HepG2 (cell line): ENCODE data around the gene SPATA33. TPM values are rescaled to one million over a fixed set of nuclear protein-coding genes. Genes with fewer than 3 reads are reported as not detected.
"Not testable (repeated sequence)": the region's sequence is repeated elsewhere in the genome, so short reads cannot be mapped to it uniquely, and the experiment has no call there.

Experiments used
- ATAC-seq: fragments of 200-7000 bp; cut with Tn5 transposase; 3 replicates; pipeline ENCODE4 v1.9.1; 2020; ENCODE audit warnings: mild to moderate bottlenecking, moderate library complexity
- BruUV-seq: library from RNA; stranded (reverse); fragments of 400-500 nt; replicated peaks from 2 replicates; lab custom pipeline; 2021; lab: Mats Ljungman, UMichigan
- CTCF ChIA-PET: fragments of 300-600 bp; formaldehyde crosslinking; extraction: SDS; loops from one replicate; lab custom pipeline; 2021; ENCODE audit warnings: low total read pairs, inconsistent platforms, low intra/inter-chr PET ratio; lab: Yijun Ruan, JAX
- POLR2A ChIA-PET: fragments of 350-600 bp; sonication (Branson Sonifier 250); formaldehyde crosslinking; loops from one replicate; lab custom pipeline; 2020; ENCODE audit warnings: antibody characterized with exemption, inconsistent platforms; lab: Yijun Ruan, JAX
- DNase-seq: peaks from one replicate; pipeline ENCODE4 v3.0.0-alpha.2; 2015; ENCODE audit warnings: low spot score
- FAIRE-seq: peaks from 3 replicates; lab custom pipeline; 2011; peaks lifted over from hg19 to GRCh38; lab: Jason Lieb, UNC
- H2AFZ ChIP-seq: one replicate; pipeline ENCODE4 v1.6.1; 2011; ENCODE audit warnings: low read length, inconsistent platforms
- H3K27ac ChIP-seq: fragments of 300-600 bp; 3 replicates; pipeline ENCODE4 v1.8.0; 2011; ENCODE audit warnings: mixed run types, mild to moderate bottlenecking, mixed read lengths, low read length, inconsistent platforms; ENCODE audit not compliant: insufficient read depth; ENCODE audit errors: extremely low read length
- H3K27me3 ChIP-seq, 2 experiments: fragments of 200-600 bp in 1 of 2; 2 replicates in 1 of 2; 3 replicates in 1 of 2; pipeline versions ENCODE4 v1.6.0 to v1.8.0; 2011; ENCODE audit warnings: low read length in 2 of 2, mild to moderate bottlenecking in 2 of 2, moderate library complexity in 2 of 2, inconsistent platforms in 1 of 2; ENCODE audit not compliant: insufficient read depth in 2 of 2, control insufficient read depth in 1 of 2
- H3K36me3 ChIP-seq, 2 experiments: fragments of 200-600 bp in 1 of 2; replicated peaks in 1 of 2; 2 replicates in 1 of 2; 3 replicates in 1 of 2; pipeline versions ENCODE4 v1.5.1 to v1.8.0; 2011; ENCODE audit warnings: low read length in 2 of 2, inconsistent platforms in 1 of 2; ENCODE audit not compliant: insufficient read depth in 2 of 2, control insufficient read depth in 1 of 2
- H3K4me1 ChIP-seq: 2 replicates; pipeline ENCODE4 v1.5.1; 2012; ENCODE audit warnings: low read length, inconsistent platforms; ENCODE audit not compliant: insufficient read depth
- H3K4me2 ChIP-seq: 2 replicates; pipeline ENCODE4 v1.6.0; 2011; ENCODE audit warnings: low read depth, low read length, inconsistent platforms
- H3K4me3 ChIP-seq, 3 experiments: fragments of 200-600 bp in 1 of 3; sonication (generic), shearing (Covaris generic) in 1 of 3; replicated peaks in 1 of 3; 2 replicates each; pipeline ENCODE4 v1.5.1; 2011 to 2016; ENCODE audit warnings: low read length in 3 of 3, inconsistent platforms in 2 of 3, low read depth in 2 of 3, mild to moderate bottlenecking in 2 of 3, control low read depth in 1 of 3, mixed read lengths in 1 of 3; ENCODE audit not compliant: insufficient read depth in 1 of 3
- H3K79me2 ChIP-seq: one replicate; pipeline ENCODE4 v1.6.1; 2011; ENCODE audit warnings: low read length, inconsistent platforms; ENCODE audit not compliant: insufficient read depth
- H3K9ac ChIP-seq: 2 replicates; pipeline ENCODE4 v1.6.0; 2011; ENCODE audit warnings: mild to moderate bottlenecking, low read depth, low read length, inconsistent platforms; ENCODE audit not compliant: insufficient read depth
- H3K9me3 ChIP-seq: 2 replicates; pipeline ENCODE4 v1.5.1; 2012; ENCODE audit warnings: mild to moderate bottlenecking, low read length
- H4K20me1 ChIP-seq: 2 replicates; pipeline ENCODE4 v1.6.0; 2011; ENCODE audit warnings: inconsistent platforms, mild to moderate bottlenecking, low read length, moderate library complexity; ENCODE audit not compliant: insufficient read depth
- AGO2 ChIP-seq: fragments of 200-400 bp; formaldehyde crosslinking; optimal IDR thresholded peaks from 2 replicates; pipeline ENCODE3; 2017; ENCODE audit warnings: mild to moderate bottlenecking, low read depth, low read length, moderate library complexity
- FOSL1 ChIP-seq: sonication (generic); formaldehyde crosslinking; IDR thresholded peaks from 2 replicates; pipeline ENCODE4 v1.9.0; 2021; ENCODE audit warnings: missing genetic modification reagents, borderline replicate concordance
- RBFOX2 ChIP-seq: fragments of 200-400 bp; formaldehyde crosslinking; IDR thresholded peaks from 2 replicates; pipeline ENCODE4 v1.6.1; 2017; ENCODE audit warnings: low read depth, mild to moderate bottlenecking, low read length
- ZNF687 ChIP-seq: sonication (generic); formaldehyde crosslinking; IDR thresholded peaks from 2 replicates; pipeline ENCODE4 v1.5.1; 2020; ENCODE audit warnings: mild to moderate bottlenecking, missing genetic modification reagents, moderate library complexity
- ZNF768 ChIP-seq: sonication (generic); formaldehyde crosslinking; IDR thresholded peaks from 2 replicates; pipeline ENCODE4 v1.4.0; 2020; ENCODE audit warnings: missing genetic modification reagents
- WGBS: methylation state at CpG from one replicate; pipeline ENCODE4 v1.1.6; 2017; ENCODE audit warnings: low lambda C conversion rate; 5-methylcytosine and 5-hydroxymethylcytosine counted together
- in situ Hi-C: cut with HindIII; loops from 2 replicates; pipeline ENCODE4 v1.10.0; 2017; ENCODE audit warnings: low pct_unique_long_range_greater_than_20kb; ENCODE audit not compliant: extremely low pct_ligation_motif_present
- intact Hi-C: fragments of 100-400 bp; cut with micrococcal nuclease; formaldehyde crosslinking; loops from one replicate; pipeline ENCODE4 v1.10.0; 2022; ENCODE audit not compliant: unreplicated experiment
- polyA plus RNA-seq, 8 experiments: library from polyadenylated mRNA; depleted of rRNA in 3 of 8; stranded (reverse) in 7 of 8; unstranded in 1 of 8; fragments of >200 nt; fragmentation: Illumina TruSeq in 4 of 8; extraction: Trizol in 4 of 8; gene quantifications; 2 replicates each; pipeline versions ENCODE4 v1.2.1 to v1.2.3, GENCODE V29; 2011 to 2016; ENCODE audit warnings: low read depth in 4 of 8, missing spikeins in 1 of 8, mixed read lengths in 1 of 8; ENCODE audit not compliant: insufficient read depth in 1 of 8
- total RNA-seq, 5 experiments: library from RNA; depleted of rRNA; stranded (reverse); fragments of >200 nt; fragmentation: Illumina TruSeq; extraction: Trizol; gene quantifications; 2 replicates each; pipeline ENCODE4 v1.2.3, GENCODE V29; 2016; ENCODE audit warnings: low read depth in 1 of 5
- TF ChIP-seq, protein P1 (sequence below): sonication (generic); formaldehyde crosslinking; IDR thresholded peaks from 2 replicates; pipeline ENCODE4 v1.8.1; 2023; ENCODE audit warnings: mild to moderate bottlenecking, missing genetic modification reagents

Gene SPATA33
- total and polyA plus RNA-seq, 2 of the 13 experiments (the other 11 are each of a cell fraction or from before 2014, with no cell fraction given), result 5.7 to 11.0 TPM

DNA sequence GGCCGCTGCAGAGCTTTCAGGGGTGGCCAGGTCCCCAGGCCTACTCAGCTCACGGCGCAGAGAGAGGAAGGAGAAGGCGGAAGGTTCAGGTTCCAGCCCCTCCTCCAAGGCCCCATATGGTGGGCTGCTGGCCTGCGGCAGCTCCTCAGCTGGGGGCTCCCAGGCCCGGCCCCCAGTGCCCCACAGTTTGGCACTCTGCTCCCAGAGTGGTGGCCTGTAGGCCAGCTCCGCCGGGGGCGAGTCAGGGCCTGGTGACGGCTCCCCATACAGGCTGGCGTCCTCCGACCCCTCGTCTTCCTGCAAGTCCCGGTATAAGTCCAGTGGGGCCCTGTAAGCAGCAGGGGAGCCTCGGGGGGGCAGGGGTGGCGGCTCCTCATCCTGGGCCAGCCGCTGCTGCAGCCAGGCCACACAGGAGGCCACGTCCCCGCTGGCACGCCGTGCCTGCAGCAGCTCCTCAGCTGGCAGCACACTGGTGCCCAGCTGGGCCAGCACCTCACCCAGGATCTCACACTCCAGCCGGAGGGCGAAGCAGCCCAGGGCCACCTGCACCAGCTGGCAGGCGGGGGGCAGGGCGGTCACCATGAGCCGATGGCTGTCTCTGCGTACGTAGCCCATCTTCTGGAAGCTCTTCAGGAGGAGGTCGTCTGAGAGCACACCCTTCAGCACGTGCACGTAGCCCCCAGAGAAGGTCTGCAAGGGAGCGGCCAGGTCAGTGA lies 40.1 kb downstream of the SPATA33 start:
- FAIRE-seq (no peak), DNase-seq (no peak), ATAC-seq (no peak)
- H4K20me1 ChIP-seq, result no peaks in the 10 kb centered on the region
- H3K4me3 ChIP-seq, result no peak overlapping the region
- POLR2A ChIA-PET, result no interaction called here
- CTCF ChIA-PET, result no interaction called here
- 99% methylated on average over 13 of the region's 32 CpGs for WGBS
- H3K4me1 ChIP-seq, result peaks cover 62% of the 10 kb centered on the region
- intact Hi-C loops, result no loop called here
- no peaks in the 10 kb centered on the region for H3K9me3 ChIP-seq
- no TSS peak for BruUV-seq
- no peak overlapping the region for H2AFZ ChIP-seq
- peaks cover 5 to 14% of the 10 kb centered on the region in 2 experiments; a peak in 2 of 5 replicates for H3K36me3 ChIP-seq
- in situ Hi-C loops, result no loop called here
- H3K9ac ChIP-seq, result no peak overlapping the region
- H3K27ac ChIP-seq, result no peak overlapping the region
- no peak overlapping the region for H3K4me2 ChIP-seq
- peaks cover 2% of the 10 kb centered on the region for H3K79me2 ChIP-seq
- TF ChIP-seq ZNF687 (CRISPR knock-in tag) (0 out of 2 replicates have a peak, but pooled peaks have one; percentile 13), ZNF768 (CRISPR knock-in tag) (peak; percentile 32; the same call in 1 of the 2 replicates), RBFOX2 (peak; percentile 43; the same call in 1 of the 2 replicates), AGO2 (peak; percentile 21), FOSL1 (CRISPR knock-in tag) (no peak)
- TF ChIP-seq, protein P1, sequence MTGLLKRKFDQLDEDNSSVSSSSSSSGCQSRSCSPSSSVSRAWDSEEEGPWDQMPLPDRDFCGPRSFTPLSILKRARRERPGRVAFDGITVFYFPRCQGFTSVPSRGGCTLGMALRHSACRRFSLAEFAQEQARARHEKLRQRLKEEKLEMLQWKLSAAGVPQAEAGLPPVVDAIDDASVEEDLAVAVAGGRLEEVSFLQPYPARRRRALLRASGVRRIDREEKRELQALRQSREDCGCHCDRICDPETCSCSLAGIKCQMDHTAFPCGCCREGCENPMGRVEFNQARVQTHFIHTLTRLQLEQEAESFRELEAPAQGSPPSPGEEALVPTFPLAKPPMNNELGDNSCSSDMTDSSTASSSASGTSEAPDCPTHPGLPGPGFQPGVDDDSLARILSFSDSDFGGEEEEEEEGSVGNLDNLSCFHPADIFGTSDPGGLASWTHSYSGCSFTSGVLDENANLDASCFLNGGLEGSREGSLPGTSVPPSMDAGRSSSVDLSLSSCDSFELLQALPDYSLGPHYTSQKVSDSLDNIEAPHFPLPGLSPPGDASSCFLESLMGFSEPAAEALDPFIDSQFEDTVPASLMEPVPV (CRISPR knock-in tag), result no peak
- H3K27me3 ChIP-seq, result no peaks in the 10 kb centered on the region

DNA sequence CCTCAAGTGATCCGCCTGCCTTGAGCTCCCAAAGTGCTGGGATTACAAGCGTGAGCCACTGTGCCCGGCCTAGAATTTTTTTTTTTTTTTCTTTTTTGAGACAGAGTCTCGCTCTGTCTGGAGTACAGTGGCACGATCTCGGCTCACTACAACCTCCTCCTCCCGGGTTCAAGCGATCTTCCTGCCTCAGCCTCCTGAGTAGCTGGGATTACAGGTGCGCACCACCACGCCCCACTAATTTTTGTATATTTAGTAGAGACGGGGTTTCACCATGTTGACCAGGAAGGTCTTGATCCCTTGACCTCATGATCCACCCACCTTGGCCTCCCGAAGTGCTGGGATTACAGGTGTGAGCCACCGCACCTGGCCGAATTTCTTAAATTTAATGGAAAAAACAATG lies 41.1 kb downstream of the SPATA33 start:
- in situ Hi-C loops, intact Hi-C loops, H3K27me3 ChIP-seq, CTCF ChIA-PET, H3K27ac ChIP-seq, ATAC-seq, H3K9me3 ChIP-seq, H3K4me3 ChIP-seq, H3K79me2 ChIP-seq, BruUV-seq, H2AFZ ChIP-seq, FAIRE-seq, H3K9ac ChIP-seq, H4K20me1 ChIP-seq, DNase-seq, H3K4me2 ChIP-seq: not testable (repeated sequence)
- WGBS, result 95% methylated on average over 14 of the region's 14 CpGs
- Histone ChIP-seq H3K36me3 (peaks cover 5 to 14% of the 10 kb centered on the region in 2 experiments; a peak in 2 of 5 replicates), H3K4me1 (peaks cover 59% of the 10 kb centered on the region)
- POLR2A ChIA-PET, result interaction anchor here (2.4 to 3.0 kb wide), 2 partner anchors 12 to 28 kb away, joined by 8 to 32 read pairs; partner anchors contain the start of gene CDK10
